ENCODE data around the gene SLC17A4. TPM values are rescaled to one million over a fixed set of nuclear protein-coding genes. Genes with fewer than 3 reads are reported as not detected.

SLC17A4 gene
- total RNA-seq, 1 experiment from 2014 or later, result not detected

DNA sequence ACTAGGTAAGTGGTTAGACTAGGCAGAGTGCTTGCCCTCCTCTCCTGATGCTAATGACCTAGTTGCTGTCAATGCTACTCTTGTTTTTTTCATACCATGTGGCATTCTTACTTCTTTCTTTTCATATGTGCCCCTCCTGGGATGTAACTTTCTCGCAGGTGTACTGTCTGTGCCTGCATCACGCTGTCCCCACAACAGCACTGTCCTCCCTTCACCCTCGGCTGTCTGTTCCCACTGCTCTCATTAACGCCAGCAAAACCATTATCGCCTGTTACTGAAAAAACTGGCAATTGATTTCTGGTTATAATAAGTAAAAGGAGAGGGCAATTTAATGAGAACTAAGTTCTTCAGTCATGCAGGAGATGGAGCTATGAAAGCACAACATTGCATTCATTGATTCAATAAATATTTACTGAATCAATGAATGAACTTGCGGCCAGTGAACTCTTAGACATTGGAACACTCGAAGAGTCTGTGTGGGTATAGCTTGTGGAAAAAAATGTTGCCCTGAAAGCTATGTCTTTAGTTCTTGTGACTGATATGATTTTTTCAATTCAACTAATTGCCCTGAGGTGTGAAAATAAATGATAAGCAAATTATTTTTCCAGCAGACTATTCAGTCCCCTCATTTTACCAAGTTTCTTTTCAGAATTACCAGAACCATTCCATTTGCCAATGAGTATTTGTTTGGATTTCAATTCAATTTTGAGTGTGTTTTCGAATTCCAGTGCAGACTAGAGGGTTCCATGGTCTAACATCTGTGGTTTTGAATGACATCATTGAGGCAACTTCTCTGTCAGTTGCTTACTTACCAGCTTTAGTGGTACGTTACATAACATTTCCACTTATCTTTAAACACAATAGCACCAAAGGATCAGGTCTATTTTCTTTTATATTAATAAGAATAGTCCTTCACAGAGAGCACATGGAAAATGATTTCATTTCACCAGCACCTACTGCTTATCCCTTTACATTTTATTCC is 2.1 kb downstream of the SLC17A4 start:
- Histone ChIP-seq H3K9ac (ENCODE audit: low read length) (no peak overlapping the region), H3F3A (ENCODE audit: low read length, unreplicated experiment) (no peaks in the 10 kb centered on the region), H3K4me1 (ENCODE audit: insufficient read depth, low read length) (no peaks in the 10 kb centered on the region), H3K4me3 (ENCODE audit: low read length) (no peak overlapping the region), H2AFZ (ENCODE audit: low read length) (no peak overlapping the region), H3K4me2 (ENCODE audit: low read length) (no peak overlapping the region), H3K36me3 (ENCODE audit: low read depth, low read length) (no peaks in the 10 kb centered on the region), H3K9me2 (replicated peaks; ENCODE audit: low read length) (no peaks in the 10 kb centered on the region), H3K79me2 (ENCODE audit: low read length) (no peaks in the 10 kb centered on the region), H4K20me1 (ENCODE audit: low read length) (no peaks in the 10 kb centered on the region; the same call in 1 of the 2 replicates), H3K9me3 (ENCODE audit: low read length) (no peaks in the 10 kb centered on the region), H3K27ac (ENCODE audit: low read length) (no peak overlapping the region), H3K27me3 (ENCODE audit: low read length) (peaks cover 72% of the 10 kb centered on the region)
- CTCF ChIA-PET, result no interaction called here
- intact Hi-C loops (cut with micrococcal nuclease), result no loop called here
- no peak for DNase-seq
- POLR2A ChIA-PET (ENCODE audit: unreplicated experiment), result no interaction called here
- no TSS peak for BruUV-seq (replicated peaks)
- no peak for ATAC-seq
- TF ChIP-seq EZH2 (IDR thresholded peaks at IDR 0.05; ENCODE audit: low read length, unreplicated experiment) (no peak), EZH2phosphoT487 (IDR thresholded peaks at IDR 0.05; ENCODE audit: borderline replicate concordance, low read length) (no peak), CTCF (conservative IDR thresholded peaks at IDR 0.05; ENCODE audit: low read depth, low read length) (no peak)

DNA sequence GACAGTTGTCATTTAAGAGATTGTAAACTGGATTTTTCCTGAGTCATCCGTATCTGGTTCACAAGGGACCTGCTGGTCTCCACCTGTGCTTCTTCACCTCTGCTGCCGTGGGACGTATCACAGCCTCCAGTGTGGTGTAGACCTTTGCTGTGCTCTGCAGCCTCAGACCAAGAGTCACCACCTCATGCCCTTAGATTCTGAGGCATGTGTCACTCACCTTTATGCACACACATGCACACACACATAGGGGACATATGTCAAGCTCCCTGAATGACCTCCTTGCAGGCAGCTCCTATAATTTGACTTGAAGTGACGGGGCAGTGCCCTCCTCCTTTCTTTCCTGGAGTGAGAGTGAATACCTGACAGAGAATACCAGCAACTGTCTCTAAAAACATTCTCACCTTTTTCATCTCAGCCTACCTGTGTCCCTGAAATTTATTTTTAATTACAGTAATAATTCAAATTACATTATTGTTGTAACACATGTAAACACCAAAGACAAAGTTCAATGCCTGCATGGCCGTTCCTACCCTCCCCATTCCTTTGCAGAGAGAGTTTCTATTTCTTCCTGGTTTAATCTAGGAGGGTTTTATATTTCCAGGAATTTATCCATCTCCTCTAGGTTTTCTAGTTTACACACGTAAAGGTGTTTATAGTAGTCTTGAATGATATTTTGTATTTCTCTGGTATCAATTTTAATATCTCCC is 3.5 kb downstream of the SLC17A4 start:
- peaks cover 84% of the 10 kb centered on the region for H3K27me3 ChIP-seq (ENCODE audit: low read length)
- no peak for ATAC-seq

More for the DNA sequence above, 3.5 kb downstream of the SLC17A4 start:
- TF ChIP-seq EZH2phosphoT487 (IDR thresholded peaks at IDR 0.05; ENCODE audit: borderline replicate concordance, low read length) (no peak), CTCF (conservative IDR thresholded peaks at IDR 0.05; ENCODE audit: low read depth, low read length) (no peak), EZH2 (IDR thresholded peaks at IDR 0.05; ENCODE audit: low read length, unreplicated experiment) (no peak)
- DNase-seq, result no peak
- POLR2A ChIA-PET (ENCODE audit: unreplicated experiment), result no interaction called here
- CTCF ChIA-PET, result no interaction called here
- no peak overlapping the region for H3K4me2 ChIP-seq (ENCODE audit: low read length)
- H3K4me1 ChIP-seq (ENCODE audit: insufficient read depth, low read length), result no peaks in the 10 kb centered on the region
- no peaks in the 10 kb centered on the region; the same call in 1 of the 2 replicates for H4K20me1 ChIP-seq (ENCODE audit: low read length)
- H3K9me2 ChIP-seq (replicated peaks; ENCODE audit: low read length), result no peaks in the 10 kb centered on the region
- intact Hi-C loops (cut with micrococcal nuclease), result no loop called here
- BruUV-seq (replicated peaks), result no TSS peak
- H3K9me3 ChIP-seq (ENCODE audit: low read length), result no peaks in the 10 kb centered on the region
- no peaks in the 10 kb centered on the region for H3K36me3 ChIP-seq (ENCODE audit: low read depth, low read length)
- H3K27ac ChIP-seq (ENCODE audit: low read length), result no peak overlapping the region
- no peak overlapping the region for H3K4me3 ChIP-seq (ENCODE audit: low read length)
- no peaks in the 10 kb centered on the region for H3K79me2 ChIP-seq (ENCODE audit: low read length)
- H3F3A ChIP-seq (ENCODE audit: low read length, unreplicated experiment), result no peaks in the 10 kb centered on the region
- H2AFZ ChIP-seq (ENCODE audit: low read length), result no peak overlapping the region
- H3K9ac ChIP-seq (ENCODE audit: low read length), result no peak overlapping the region

All from PC-3 (cell line).